Lung microvascular endothelial cell (primary cell): Measurements from ENCODE around the gene NIP7. TPM values are rescaled to one million over a fixed set of nuclear protein-coding genes. Genes with fewer than 3 reads are reported as not detected.

Experiments
- DNase-seq, 2 donors: peaks; one replicate each; pipeline versions ENCODE4 v3.0.0 to v3.0.0-alpha.2; 2010; ENCODE audit warnings: low read depth in 2 of 2
- total RNA-seq: library from RNA; depleted of rRNA; stranded (reverse); fragments of >200 nt; gene quantifications from 2 replicates; pipeline ENCODE4 v1.2.1, GENCODE V29; 2014

Gene NIP7
- total RNA-seq, 1 donor from 2014 or later: 26.8 TPM

DNA sequence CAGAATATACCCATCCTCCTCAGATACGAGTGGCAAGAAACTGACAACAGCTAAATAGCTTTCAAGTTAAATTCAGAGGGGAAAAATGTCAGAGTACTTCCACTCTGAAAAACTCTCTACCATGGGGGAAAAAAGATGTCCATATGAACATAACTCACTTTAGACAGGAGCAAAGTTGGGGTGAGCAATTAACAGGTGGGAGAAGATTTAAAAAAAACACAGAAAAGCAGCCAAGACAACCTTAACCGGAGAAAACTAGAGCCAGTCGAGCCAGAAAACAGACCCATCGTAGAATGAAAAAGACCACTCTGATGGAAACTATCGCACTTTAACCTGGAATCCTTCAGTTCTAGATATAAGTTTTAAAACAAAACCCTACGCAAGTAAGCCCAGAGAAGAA is 45.4 kb downstream of the NIP7 start:
- DNase-seq: no peak

DNA sequence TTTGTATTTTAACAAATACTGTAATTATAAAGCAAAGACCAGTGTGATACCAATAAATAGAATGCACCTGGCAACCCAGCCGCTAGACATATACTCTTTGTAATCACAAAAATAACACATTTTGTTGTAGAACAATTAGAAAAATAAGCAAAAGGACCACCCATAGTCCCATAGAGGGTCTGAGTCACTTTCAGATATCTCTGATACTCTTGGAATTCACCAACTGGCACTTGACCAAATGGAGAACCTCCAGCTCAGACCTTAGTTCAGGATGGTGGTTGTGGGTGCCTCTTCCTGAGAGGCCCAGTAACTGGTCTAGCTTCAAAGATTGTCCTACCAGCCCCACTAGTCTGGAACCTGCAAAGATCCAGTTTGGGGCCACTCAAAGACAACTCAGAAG is 47.0 kb downstream of the NIP7 start:
- DNase-seq: no peak

Other genes starting within 250 kb of the NIP7 start
- 1.4 and 1.7 TPM in 2 replicates for gene HAS3, start 234.1 kb upstream of the NIP7 start, total RNA-seq
- 60.4 and 62.3 TPM in 2 replicates for gene CHTF8, start 207.2 kb upstream of the NIP7 start, total RNA-seq
- 11.1 and 11.7 TPM in 2 replicates for gene UTP4, start 207.1 kb upstream of the NIP7 start, total RNA-seq
- 39.0 and 72.0 TPM in 2 replicates for gene SNTB2, start 152.6 kb upstream of the NIP7 start, total RNA-seq
- gene VPS4A, start 28.4 kb upstream of the NIP7 start, total RNA-seq: 24.6 and 32.7 TPM in 2 replicates
- gene PDF, start 9.2 kb upstream of the NIP7 start, total RNA-seq: 9.2 and 12.1 TPM in 2 replicates
- gene COG8, start 208 bp upstream of the NIP7 start, total RNA-seq: 13.1 and 21.0 TPM in 2 replicates
- gene TMED6, start 12.0 kb downstream of the NIP7 start, total RNA-seq: 0.20 TPM in 1 of 2 replicates, not detected in the other
- 12.4 and 22.4 TPM in 2 replicates for gene TERF2, start 46.2 kb downstream of the NIP7 start, total RNA-seq
- gene CYB5B, start 84.8 kb downstream of the NIP7 start, total RNA-seq: 48.2 and 52.8 TPM in 2 replicates
- 21.8 and 40.3 TPM in 2 replicates for gene NFAT5, start 226.2 kb downstream of the NIP7 start, total RNA-seq